SK-N-MC (cell line): Measurements from ENCODE around the gene BBC3.
A peak's percentile ranks its signal among the peaks of the same experiment; 100 is the strongest.

Experiments used
- DNase-seq: peaks from one replicate; pipeline ENCODE4 v3.0.0-alpha.2; 2011; ENCODE audit warnings: low read depth, low spot score
- H3K27ac ChIP-seq: fragments of 200-600 bp; sonication (generic); 2 replicates; pipeline ENCODE4 v1.5.1; 2016; ENCODE audit warnings: mixed run types
- H3K36me3 ChIP-seq: fragments of 200-600 bp; sonication (generic); 2 replicates; pipeline ENCODE4 v1.6.1; 2017; ENCODE audit warnings: antibody characterized with exemption, low read length, mixed read lengths; ENCODE audit not compliant: insufficient read depth
- H3K4me3 ChIP-seq: fragments of 200-600 bp; sonication (generic); 2 replicates; pipeline ENCODE4 v1.5.1; 2016
- H3K9ac ChIP-seq: fragments of 200-600 bp; sonication (generic); 2 replicates; pipeline ENCODE4 v1.8.0; 2017; ENCODE audit warnings: mixed run types, mixed read lengths; ENCODE audit not compliant: insufficient read length
- H3K9me3 ChIP-seq: fragments of 200-600 bp; sonication (generic); 2 replicates; pipeline ENCODE4 v1.6.1; 2017; ENCODE audit warnings: low read depth, mild to moderate bottlenecking, antibody characterized with exemption, low read length, moderate library complexity, mixed read lengths
- EZH2 ChIP-seq: fragments of 200-600 bp; sonication (generic); IDR thresholded peaks from one replicate; pipeline ENCODE4 v1.6.1; 2017; ENCODE audit warnings: antibody characterized with exemption
- FOXP2 ChIP-seq: optimal IDR thresholded peaks from 2 replicates; pipeline ENCODE3; 2011; ENCODE audit warnings: mild to moderate bottlenecking, moderate library complexity; ENCODE audit not compliant: insufficient read depth; ENCODE audit errors: extremely low read length, control extremely low read depth
- POLR2AphosphoS5 ChIP-seq: IDR thresholded peaks from 2 replicates; pipeline ENCODE4 v1.6.1; 2012; ENCODE audit warnings: mild to moderate bottlenecking, low read depth, low read length, borderline replicate concordance

BBC3 gene

GRCh38 chr19:47247308-47247990 lies 16.4 kb upstream of the BBC3 start:
- TF ChIP-seq EZH2 (no peak), FOXP2 (no peak), POLR2AphosphoS5 (no peak)
- Histone ChIP-seq H3K36me3 (no peaks in the 10 kb centered on the region), H3K4me3 (no peak overlapping the region), H3K9me3 (no peaks in the 10 kb centered on the region), H3K9ac (no peak overlapping the region), H3K27ac (peak overlapping the region; percentile 61; the same call in 1 of the 2 replicates)
- DNase-seq, result no peak

GRCh38 chr19:47243776-47244547 lies 13.0 kb upstream of the BBC3 start:
- Histone ChIP-seq H3K9me3 (no peaks in the 10 kb centered on the region), H3K9ac (peak overlapping the region; percentile 85), H3K27ac (peak overlapping the region; percentile 86), H3K36me3 (no peaks in the 10 kb centered on the region), H3K4me3 (peak overlapping the region; percentile 79)
- peak; percentile 66 for TF ChIP-seq FOXP2
- no peak for TF ChIP-seq EZH2
- DNase-seq, result no peak

- no peak for DNase-seq
- Histone ChIP-seq H3K9me3 (no peaks in the 10 kb centered on the region), H3K27ac (0 out of 2 replicates have a peak overlapping the region, but pooled peaks have one; percentile 86)
Measured at GRCh38 chr19:47243364-47243775, 12.4 kb upstream of the BBC3 start.

GRCh38 chr19:47241919-47242577 lies 11.0 kb upstream of the BBC3 start:
- Histone ChIP-seq H3K4me3 (no peak overlapping the region), H3K9ac (no peak overlapping the region), H3K36me3 (no peaks in the 10 kb centered on the region), H3K27ac (no peak overlapping the region), H3K9me3 (no peaks in the 10 kb centered on the region)
- TF ChIP-seq FOXP2 (no peak), POLR2AphosphoS5 (no peak)
- no peak for DNase-seq

More at GRCh38 chr19:47243364-47243775, 12.4 kb upstream of the BBC3 start:
- TF ChIP-seq POLR2AphosphoS5 (no peak), EZH2 (no peak), FOXP2 (no peak)
- Histone ChIP-seq H3K36me3 (no peaks in the 10 kb centered on the region), H3K9ac (peak overlapping the region; percentile 85), H3K4me3 (peak overlapping the region; percentile 79)

- no peaks in the 10 kb centered on the region for H3K36me3 ChIP-seq
- H3K9me3 ChIP-seq, result no peaks in the 10 kb centered on the region
- no peak overlapping the region for H3K27ac ChIP-seq
- TF ChIP-seq POLR2AphosphoS5 (no peak), FOXP2 (no peak), EZH2 (no peak)
- no peak overlapping the region for H3K9ac ChIP-seq
- no peak for DNase-seq
- H3K4me3 ChIP-seq, result peak overlapping the region; percentile 28; the same call in 1 of the 2 replicates
Measured at GRCh38 chr19:47240996-47241918, 10.3 kb upstream of the BBC3 start.

- DNase-seq, result no peak
- H3K9me3 ChIP-seq, result no peaks in the 10 kb centered on the region
- H3K4me3 ChIP-seq, result no peak overlapping the region; the same call in 1 of the 2 replicates
- H3K9ac ChIP-seq, result no peak overlapping the region
- no peak overlapping the region for H3K27ac ChIP-seq
- TF ChIP-seq FOXP2 (no peak), POLR2AphosphoS5 (no peak), EZH2 (no peak)
- no peaks in the 10 kb centered on the region for H3K36me3 ChIP-seq
Measured at GRCh38 chr19:47240556-47240955, 9.6 kb upstream of the BBC3 start.

- no peak for TF ChIP-seq POLR2AphosphoS5
- TF ChIP-seq EZH2, result no peak
- no peak for TF ChIP-seq FOXP2
- no peaks in the 10 kb centered on the region for H3K9me3 ChIP-seq
- no peaks in the 10 kb centered on the region for H3K36me3 ChIP-seq
- H3K4me3 ChIP-seq, result no peak overlapping the region
- no peak overlapping the region for H3K27ac ChIP-seq
- H3K9ac ChIP-seq, result no peak overlapping the region
- no peak for DNase-seq
Measured at GRCh38 chr19:47239610-47240296, 8.8 kb upstream of the BBC3 start.
